ENCODE data around the gene CAMTA1.

DNA sequence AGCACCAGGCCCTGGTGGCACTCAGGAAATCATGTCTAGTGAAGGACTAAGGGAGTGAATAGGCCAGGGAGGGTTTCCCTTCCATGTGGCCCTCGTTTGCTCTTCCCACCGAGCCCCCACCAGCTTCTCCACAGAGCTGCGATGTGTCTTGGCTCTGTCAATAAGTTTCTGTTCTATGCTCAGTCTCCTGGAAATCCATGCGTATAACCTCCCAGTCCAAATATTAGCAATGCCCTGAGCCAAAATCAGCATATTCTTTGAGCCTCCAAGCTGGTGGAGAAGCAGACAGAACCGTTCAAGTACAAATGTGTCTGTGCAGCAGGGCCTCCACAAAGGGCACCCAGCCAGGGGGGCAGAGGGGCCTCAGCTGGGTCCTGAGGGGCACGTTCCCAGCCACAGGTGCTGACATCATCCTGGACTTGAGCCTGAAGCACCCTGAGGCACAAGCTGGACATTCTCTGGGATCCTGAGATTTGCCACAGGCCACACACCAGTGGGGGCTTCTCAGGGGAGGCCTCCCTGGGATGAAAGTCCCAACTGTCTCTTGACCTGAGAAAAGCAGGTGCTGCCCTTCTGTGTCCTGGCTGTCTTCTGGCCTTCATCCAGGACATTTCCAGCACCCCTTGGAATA is 635.3 kb downstream of the CAMTA1 start:
- TF ChIP-seq, protein P1, sequence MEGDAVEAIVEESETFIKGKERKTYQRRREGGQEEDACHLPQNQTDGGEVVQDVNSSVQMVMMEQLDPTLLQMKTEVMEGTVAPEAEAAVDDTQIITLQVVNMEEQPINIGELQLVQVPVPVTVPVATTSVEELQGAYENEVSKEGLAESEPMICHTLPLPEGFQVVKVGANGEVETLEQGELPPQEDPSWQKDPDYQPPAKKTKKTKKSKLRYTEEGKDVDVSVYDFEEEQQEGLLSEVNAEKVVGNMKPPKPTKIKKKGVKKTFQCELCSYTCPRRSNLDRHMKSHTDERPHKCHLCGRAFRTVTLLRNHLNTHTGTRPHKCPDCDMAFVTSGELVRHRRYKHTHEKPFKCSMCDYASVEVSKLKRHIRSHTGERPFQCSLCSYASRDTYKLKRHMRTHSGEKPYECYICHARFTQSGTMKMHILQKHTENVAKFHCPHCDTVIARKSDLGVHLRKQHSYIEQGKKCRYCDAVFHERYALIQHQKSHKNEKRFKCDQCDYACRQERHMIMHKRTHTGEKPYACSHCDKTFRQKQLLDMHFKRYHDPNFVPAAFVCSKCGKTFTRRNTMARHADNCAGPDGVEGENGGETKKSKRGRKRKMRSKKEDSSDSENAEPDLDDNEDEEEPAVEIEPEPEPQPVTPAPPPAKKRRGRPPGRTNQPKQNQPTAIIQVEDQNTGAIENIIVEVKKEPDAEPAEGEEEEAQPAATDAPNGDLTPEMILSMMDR (conservative IDR thresholded peaks at IDR 0.05; ENCODE audit: low read depth, low read length): no peak
- TF ChIP-seq EZH2 (IDR thresholded peaks at IDR 0.05; ENCODE audit: borderline replicate concordance, low read depth, low read length, poor library complexity, severe bottlenecking): no peak

Measured in A673 (cell line).